Neural progenitor cell (in vitro differentiated cells): ENCODE measurements around the gene CHST9. TPM values are rescaled to one million over a fixed set of nuclear protein-coding genes. Genes with fewer than 3 reads are reported as not detected.
"Not testable (repeated sequence)": the region's sequence is repeated elsewhere in the genome, so short reads cannot be mapped to it uniquely, and the experiment has no call there.

Source experiments
- DNase-seq: peaks from one replicate; pipeline ENCODE4 v3.0.0-alpha.2; 2016; ENCODE audit warnings: low spot score
- H2AFZ ChIP-seq: fragments of 200-600 bp; sonication (generic); replicated peaks from 2 replicates; pipeline ENCODE4 v1.6.1; 2016; ENCODE audit warnings: antibody characterized with exemption
- H3F3A ChIP-seq: fragments of 200-600 bp; sonication (generic); 2 replicates; pipeline ENCODE4 v1.6.1; 2016; ENCODE audit warnings: antibody characterized with exemption, low read depth
- H3K27ac ChIP-seq: fragments of 200-600 bp; sonication (generic); 2 replicates; pipeline ENCODE4 v1.5.1; 2016; ENCODE audit warnings: mild to moderate bottlenecking
- H3K27me3 ChIP-seq: fragments of 200-600 bp; sonication (generic); 2 replicates; pipeline ENCODE4 v1.6.1; 2016; ENCODE audit warnings: mild to moderate bottlenecking, moderate library complexity
- H3K36me3 ChIP-seq: fragments of 200-600 bp; sonication (generic); 2 replicates; pipeline ENCODE4 v1.5.1; 2016
- H3K4me1 ChIP-seq: fragments of 200-600 bp; sonication (generic); 2 replicates; pipeline ENCODE4 v1.6.1; 2016; ENCODE audit warnings: mixed run types
- H3K4me2 ChIP-seq: fragments of 200-600 bp; sonication (generic); 2 replicates; pipeline ENCODE4 v1.6.1; 2016
- H3K4me3 ChIP-seq: fragments of 200-600 bp; sonication (generic); 2 replicates; pipeline ENCODE4 v1.5.1; 2016
- H3K79me2 ChIP-seq: fragments of 200-600 bp; sonication (generic); 2 replicates; pipeline ENCODE4 v1.6.1; 2016; ENCODE audit warnings: low read depth
- H3K9ac ChIP-seq: fragments of 200-600 bp; sonication (generic); 2 replicates; pipeline ENCODE4 v1.6.1; 2016
- H3K9me3 ChIP-seq: fragments of 200-600 bp; sonication (generic); 2 replicates; pipeline ENCODE4 v1.5.1; 2016; ENCODE audit warnings: low read depth
- H4K20me1 ChIP-seq: fragments of 200-600 bp; sonication (generic); 2 replicates; pipeline ENCODE4 v1.6.1; 2016; ENCODE audit warnings: low read depth
- H3K27ac Mint-ChIP-seq: 3 replicates; pipeline ENCODE4 v1.8.0; 2021; ENCODE audit warnings: mixed read lengths
- H3K27me3 Mint-ChIP-seq: 2 replicates; pipeline ENCODE4 v1.8.0; 2022; ENCODE audit warnings: low read depth, mild to moderate bottlenecking, inconsistent platforms, moderate library complexity, mixed read lengths; ENCODE audit not compliant: insufficient read depth
- H3K36me3 Mint-ChIP-seq: 3 replicates; pipeline ENCODE4 v1.8.0; 2021; ENCODE audit warnings: mixed read lengths
- H3K4me1 Mint-ChIP-seq: 3 replicates; pipeline ENCODE4 v1.8.0; 2021; ENCODE audit warnings: mixed read lengths
- H3K4me3 Mint-ChIP-seq: 3 replicates; pipeline ENCODE4 v1.8.0; 2021; ENCODE audit warnings: mild to moderate bottlenecking, moderate library complexity, mixed read lengths
- H3K9me3 Mint-ChIP-seq: 3 replicates; pipeline ENCODE4 v1.8.0; 2020; ENCODE audit warnings: mixed read lengths
- CTCF ChIP-seq: fragments of 200-600 bp; sonication (generic); IDR thresholded peaks from 2 replicates; pipeline ENCODE4 v1.5.1; 2017; ENCODE audit warnings: antibody characterized with exemption, mild to moderate bottlenecking
- EZH2 ChIP-seq: fragments of 200-600 bp; sonication (generic); IDR thresholded peaks from 2 replicates; pipeline ENCODE4 v1.6.1; 2017; ENCODE audit warnings: antibody characterized with exemption, mild to moderate bottlenecking, moderate library complexity
- EZH2phosphoT487 ChIP-seq: fragments of 200-600 bp; sonication (generic); IDR thresholded peaks from 2 replicates; pipeline ENCODE4 v1.6.1; 2017; ENCODE audit warnings: antibody characterized with exemption
- total RNA-seq: library from RNA; depleted of rRNA; stranded (reverse); fragments of >200 nt; gene quantifications from 2 replicates; pipeline ENCODE4 v1.2.3, GENCODE V29; 2015; ENCODE audit warnings: low replicate concordance

CHST9 gene
- total RNA-seq, 1 donor from 2014 or later = 1.3 TPM

GRCh38 chr18:26977781-26978180 is 207.3 kb downstream of the CHST9 start:
- H2AFZ ChIP-seq = no peak overlapping the region
- H3K36me3 ChIP-seq = no peaks in the 10 kb centered on the region
- H3K9me3 ChIP-seq = no peaks in the 10 kb centered on the region
- H3K27ac ChIP-seq = no peak overlapping the region
- no peak for DNase-seq
- no peak overlapping the region for H3K4me2 ChIP-seq
- H3F3A ChIP-seq = no peaks in the 10 kb centered on the region
- no peak overlapping the region for H3K4me3 Mint-ChIP-seq
- no peak overlapping the region for H3K9ac ChIP-seq
- peaks cover 5% of the 10 kb centered on the region for H3K4me1 ChIP-seq
- H3K4me3 ChIP-seq = no peak overlapping the region
- H3K27me3 Mint-ChIP-seq = no peaks in the 10 kb centered on the region
- H3K79me2 ChIP-seq = no peaks in the 10 kb centered on the region
- H3K9me3 Mint-ChIP-seq = peaks cover 3% of the 10 kb centered on the region
- TF ChIP-seq EZH2 (no peak), CTCF (no peak), EZH2phosphoT487 (no peak)
- no peaks in the 10 kb centered on the region for H3K36me3 Mint-ChIP-seq
- no peaks in the 10 kb centered on the region for H3K27me3 ChIP-seq
- peaks cover 35% of the 10 kb centered on the region for H3K4me1 Mint-ChIP-seq
- H4K20me1 ChIP-seq = no peaks in the 10 kb centered on the region
- no peak overlapping the region for H3K27ac Mint-ChIP-seq

GRCh38 chr18:26976206-26976605 is 208.9 kb downstream of the CHST9 start:
- peaks cover 5% of the 10 kb centered on the region for H3K4me1 ChIP-seq
- Mint-ChIP-seq H3K4me1 (peaks cover 31% of the 10 kb centered on the region), H3K27me3 (no peaks in the 10 kb centered on the region), H3K36me3 (no peaks in the 10 kb centered on the region), H3K27ac (peak overlapping the region; percentile 50), H3K9me3 (peaks cover 2% of the 10 kb centered on the region), H3K4me3 (no peak overlapping the region)
- H2AFZ ChIP-seq = peak overlapping the region; percentile 86
- H3K9ac ChIP-seq = no peak overlapping the region
- H3K27me3 ChIP-seq = no peaks in the 10 kb centered on the region
- H3K27ac ChIP-seq = no peak overlapping the region
- H3K36me3 ChIP-seq = no peaks in the 10 kb centered on the region
- no peaks in the 10 kb centered on the region for H4K20me1 ChIP-seq
- no peaks in the 10 kb centered on the region for H3F3A ChIP-seq
- no peak for DNase-seq
- H3K4me2 ChIP-seq = no peak overlapping the region
- no peaks in the 10 kb centered on the region for H3K9me3 ChIP-seq
- TF ChIP-seq CTCF = no peak
- TF ChIP-seq EZH2 = no peak
- no peak for TF ChIP-seq EZH2phosphoT487
- H3K4me3 ChIP-seq = no peak overlapping the region
- H3K79me2 ChIP-seq = no peaks in the 10 kb centered on the region

- peaks cover 19% of the 10 kb centered on the region for H3K4me1 Mint-ChIP-seq
- H3K27me3 ChIP-seq, H2AFZ ChIP-seq, H3K27ac ChIP-seq, H3F3A ChIP-seq, H3K4me3 ChIP-seq, H3K9me3 Mint-ChIP-seq, H3K27ac Mint-ChIP-seq, H3K36me3 Mint-ChIP-seq, DNase-seq, H3K4me1 ChIP-seq, H3K9ac ChIP-seq, H3K27me3 Mint-ChIP-seq, H3K4me2 ChIP-seq, H3K36me3 ChIP-seq, H3K4me3 Mint-ChIP-seq, H3K79me2 ChIP-seq, H4K20me1 ChIP-seq, H3K9me3 ChIP-seq: not testable (repeated sequence)
Measured at GRCh38 chr18:26972549-26972948, 212.6 kb downstream of the CHST9 start.

- no peak for DNase-seq
Measured at GRCh38 chr18:26971409-26971808, 213.7 kb downstream of the CHST9 start.

More at GRCh38 chr18:26971409-26971808, 213.7 kb downstream of the CHST9 start:
- Histone ChIP-seq H4K20me1 (no peaks in the 10 kb centered on the region), H3F3A (no peaks in the 10 kb centered on the region), H3K4me3 (no peak overlapping the region), H3K9me3 (no peaks in the 10 kb centered on the region), H3K27me3 (no peaks in the 10 kb centered on the region), H2AFZ (no peak overlapping the region), H3K79me2 (no peaks in the 10 kb centered on the region), H3K9ac (no peak overlapping the region), H3K4me1 (peaks cover 3% of the 10 kb centered on the region), H3K4me2 (no peak overlapping the region), H3K36me3 (no peaks in the 10 kb centered on the region), H3K27ac (no peak overlapping the region)
- TF ChIP-seq CTCF = no peak
- no peak for TF ChIP-seq EZH2
- TF ChIP-seq EZH2phosphoT487 = no peak
- Mint-ChIP-seq H3K27ac (no peak overlapping the region), H3K27me3 (peaks cover 4% of the 10 kb centered on the region), H3K36me3 (peaks cover 2% of the 10 kb centered on the region), H3K4me1 (peaks cover 10% of the 10 kb centered on the region), H3K9me3 (peaks cover 8% of the 10 kb centered on the region), H3K4me3 (no peak overlapping the region)
